Mesenchymal stem cell (in vitro differentiated cells and primary cell): Measurements from ENCODE around the gene TRAIP.

Experiments
- DNase-seq: peaks from one replicate; pipeline ENCODE4 v3.0.0-alpha.2; 2013
- H2AFZ ChIP-seq: one replicate; pipeline ENCODE4 v1.6.1; 2013; ENCODE audit warnings: low read depth, mild to moderate bottlenecking, control low read depth, inconsistent platforms, low read length, moderate library complexity
- H2AK5ac ChIP-seq: 2 replicates; pipeline ENCODE4 v1.6.1; 2013; ENCODE audit warnings: low read length, moderate library complexity, mild to moderate bottlenecking, inconsistent platforms; ENCODE audit not compliant: severe bottlenecking
- H2BK120ac ChIP-seq: one replicate; pipeline ENCODE4 v1.6.1; 2013; ENCODE audit warnings: low read depth, mild to moderate bottlenecking, inconsistent platforms, low read length, moderate library complexity
- H2BK12ac ChIP-seq, 2 experiments: one replicate each; pipeline ENCODE4 v1.6.1; 2013; ENCODE audit warnings: inconsistent platforms in 2 of 2, low read length in 2 of 2, mild to moderate bottlenecking in 2 of 2, moderate library complexity in 2 of 2, control low read depth in 1 of 2
- H2BK15ac ChIP-seq: one replicate; pipeline ENCODE4 v1.6.1; 2013; ENCODE audit warnings: mild to moderate bottlenecking, low read depth, inconsistent platforms; ENCODE audit not compliant: poor library complexity, severe bottlenecking
- H2BK5ac ChIP-seq: 2 replicates; pipeline ENCODE4 v1.6.1; 2013; ENCODE audit warnings: low read depth, mild to moderate bottlenecking, low read length, control low read depth, inconsistent platforms; ENCODE audit not compliant: poor library complexity, severe bottlenecking
- H3K14ac ChIP-seq, 2 experiments: one replicate each; pipeline ENCODE4 v1.6.1; 2013; ENCODE audit warnings: inconsistent platforms in 2 of 2, low read length in 2 of 2, control low read depth in 1 of 2, mild to moderate bottlenecking in 1 of 2, moderate library complexity in 1 of 2
- H3K18ac ChIP-seq, 2 experiments: one replicate each; pipeline ENCODE4 v1.6.1; 2013; ENCODE audit warnings: inconsistent platforms in 2 of 2, low read length in 2 of 2, control low read depth in 1 of 2, low read depth in 1 of 2, mild to moderate bottlenecking in 1 of 2
- H3K23ac ChIP-seq, 2 experiments: one replicate each; pipeline ENCODE4 v1.6.1; 2013; ENCODE audit warnings: inconsistent platforms in 2 of 2, low read length in 2 of 2, mild to moderate bottlenecking in 2 of 2, moderate library complexity in 2 of 2, control low read depth in 1 of 2
- H3K27ac ChIP-seq: 2 replicates; pipeline ENCODE4 v1.5.1; 2013; ENCODE audit warnings: mild to moderate bottlenecking, moderate library complexity, low read length, control low read depth, inconsistent platforms; ENCODE audit not compliant: poor library complexity, severe bottlenecking
- H3K27me3 ChIP-seq, 2 experiments: 2 replicates each; pipeline versions ENCODE4 v1.6.1 to v1.7.0; 2013; ENCODE audit warnings: low read length in 2 of 2, mild to moderate bottlenecking in 2 of 2, moderate library complexity in 2 of 2, control low read depth in 1 of 2, inconsistent platforms in 1 of 2; ENCODE audit not compliant: control insufficient read depth in 1 of 2, insufficient read depth in 1 of 2
- H3K36me3 ChIP-seq, 2 experiments: 2 replicates each; pipeline versions ENCODE4 v1.6.1 to v1.7.0; 2013; ENCODE audit warnings: low read length in 2 of 2, control low read depth in 1 of 2, inconsistent platforms in 1 of 2, low read depth in 1 of 2, mild to moderate bottlenecking in 1 of 2; ENCODE audit not compliant: insufficient read depth in 2 of 2, control insufficient read depth in 1 of 2
- H3K4ac ChIP-seq, 2 experiments: one replicate each; pipeline ENCODE4 v1.6.1; 2013; ENCODE audit warnings: inconsistent platforms in 2 of 2, low read length in 2 of 2, mild to moderate bottlenecking in 2 of 2, moderate library complexity in 2 of 2, control low read depth in 1 of 2, low read depth in 1 of 2
- H3K4me1 ChIP-seq: 2 replicates; pipeline ENCODE4 v1.6.1; 2013; ENCODE audit warnings: low read depth, low read length, control low read depth; ENCODE audit not compliant: control insufficient read depth, insufficient read depth
- H3K4me2 ChIP-seq: 2 replicates; pipeline ENCODE4 v1.6.1; 2013; ENCODE audit warnings: low read length, mild to moderate bottlenecking, inconsistent platforms; ENCODE audit not compliant: poor library complexity, severe bottlenecking
- H3K4me3 ChIP-seq, 2 experiments: 2 replicates each; pipeline versions ENCODE4 v1.5.1 to v1.7.0; 2013; ENCODE audit warnings: low read length in 2 of 2, mild to moderate bottlenecking in 2 of 2, control low read depth in 1 of 2, low read depth in 1 of 2; ENCODE audit not compliant: insufficient read depth in 1 of 2
- H3K79me1 ChIP-seq: replicated peaks from 2 replicates; pipeline ENCODE4 v1.6.1; 2013; ENCODE audit warnings: mild to moderate bottlenecking, control low read depth, low read length, inconsistent platforms; ENCODE audit not compliant: poor library complexity, severe bottlenecking
- H3K9ac ChIP-seq: 2 replicates; pipeline ENCODE4 v1.7.0; 2013; ENCODE audit warnings: mild to moderate bottlenecking, low read length, moderate library complexity
- H3K9me3 ChIP-seq: 2 replicates; pipeline ENCODE4 v1.7.0; 2013; ENCODE audit warnings: mild to moderate bottlenecking, low read length; ENCODE audit not compliant: control insufficient read depth
- H4K8ac ChIP-seq: one replicate; pipeline ENCODE4 v1.6.1; 2013; ENCODE audit warnings: inconsistent platforms, mild to moderate bottlenecking, low read length, moderate library complexity
- H4K91ac ChIP-seq: one replicate; pipeline ENCODE4 v1.6.1; 2013; ENCODE audit warnings: mild to moderate bottlenecking, low read length, inconsistent platforms
- WGBS: methylation state at CpG from one replicate; pipeline ENCODE4 v1.1.7; 2013; ENCODE audit warnings: mixed read lengths; 5-methylcytosine and 5-hydroxymethylcytosine counted together

The TRAIP gene

GRCh38 chr3:49889296-49889695, 32.9 kb upstream of the TRAIP start:
- Histone ChIP-seq H3K27me3 (peaks cover 0 to 8% of the 10 kb centered on the region in 2 experiments), H2AK5ac (no peak overlapping the region), H3K18ac (no peak overlapping the region), H3K27ac (no peak overlapping the region), H4K8ac (no peak overlapping the region), H3K4me3 (no peak overlapping the region), H4K91ac (no peak overlapping the region), H2BK12ac (no peak overlapping the region), H3K4ac (no peak overlapping the region), H2BK120ac (no peak overlapping the region), H3K9ac (no peak overlapping the region), H3K14ac (no peak overlapping the region), H3K4me2 (no peak overlapping the region), H2BK5ac (no peak overlapping the region), H2AFZ (no peak overlapping the region), H3K23ac (no peak overlapping the region), H3K4me1 (no peaks in the 10 kb centered on the region), H3K9me3 (no peaks in the 10 kb centered on the region), H3K79me1 (no peaks in the 10 kb centered on the region), H2BK15ac (no peak overlapping the region), H3K36me3 (no peaks in the 10 kb centered on the region)
- DNase-seq, result no peak
- WGBS, result 83% methylated on average over 10 of the region's 10 CpGs

GRCh38 chr3:49886922-49887265, 30.5 kb upstream of the TRAIP start:
- H3K4ac ChIP-seq, result no peak overlapping the region
- H3K9me3 ChIP-seq, result no peaks in the 10 kb centered on the region
- H3K14ac ChIP-seq, result no peak overlapping the region
- H3K23ac ChIP-seq, result no peak overlapping the region
- H3K4me1 ChIP-seq, result no peaks in the 10 kb centered on the region
- H4K91ac ChIP-seq, result no peak overlapping the region
- no peak overlapping the region for H2BK5ac ChIP-seq
- no peak overlapping the region for H3K4me2 ChIP-seq
- no peak overlapping the region for H2BK120ac ChIP-seq
- H2AFZ ChIP-seq, result no peak overlapping the region
- no peak overlapping the region for H4K8ac ChIP-seq
- H3K27me3 ChIP-seq, result peaks cover 11 to 18% of the 10 kb centered on the region in 2 experiments
- no peak overlapping the region for H2BK15ac ChIP-seq
- no peaks in the 10 kb centered on the region for H3K79me1 ChIP-seq
- H2BK12ac ChIP-seq, result no peak overlapping the region
- no peaks in the 10 kb centered on the region for H3K36me3 ChIP-seq
- no peak overlapping the region for H3K4me3 ChIP-seq
- H2AK5ac ChIP-seq, result no peak overlapping the region
- no peak overlapping the region for H3K9ac ChIP-seq
- no peak for DNase-seq
- no peak overlapping the region for H3K27ac ChIP-seq
- no peak overlapping the region for H3K18ac ChIP-seq

- H3K23ac ChIP-seq, result no peak overlapping the region
- H3K4me2 ChIP-seq, result no peak overlapping the region
- H3K27ac ChIP-seq, result no peak overlapping the region
- H3K9me3 ChIP-seq, result no peaks in the 10 kb centered on the region
- H3K27me3 ChIP-seq, result peaks cover 28 to 29% of the 10 kb centered on the region in 2 experiments
- H3K4me3 ChIP-seq, result no peak overlapping the region
- no peak overlapping the region for H3K14ac ChIP-seq
- whole genome bisulfite sequencing, result 84% methylated on average over 3 of the region's 4 CpGs
- no peaks in the 10 kb centered on the region for H3K36me3 ChIP-seq
- H3K18ac ChIP-seq, result no peak overlapping the region
- H2AFZ ChIP-seq, result no peak overlapping the region
- no peak overlapping the region for H3K9ac ChIP-seq
- no peak overlapping the region for H2AK5ac ChIP-seq
- DNase-seq, result no peak
- H4K91ac ChIP-seq, result no peak overlapping the region
- no peaks in the 10 kb centered on the region for H3K79me1 ChIP-seq
- no peak overlapping the region for H2BK5ac ChIP-seq
- no peak overlapping the region for H3K4ac ChIP-seq
- no peak overlapping the region for H2BK12ac ChIP-seq
- H4K8ac ChIP-seq, result no peak overlapping the region
- no peak overlapping the region for H2BK120ac ChIP-seq
- H3K4me1 ChIP-seq, result no peaks in the 10 kb centered on the region
- H2BK15ac ChIP-seq, result no peak overlapping the region
Measured at GRCh38 chr3:49883998-49884397, 27.6 kb upstream of the TRAIP start.

- Histone ChIP-seq H2BK12ac (no peak overlapping the region), H2AK5ac (no peak overlapping the region), H3K79me1 (no peaks in the 10 kb centered on the region), H3K14ac (no peak overlapping the region), H3K18ac (no peak overlapping the region), H3K9me3 (no peaks in the 10 kb centered on the region), H3K4me1 (no peaks in the 10 kb centered on the region), H2BK15ac (no peak overlapping the region), H2BK5ac (no peak overlapping the region), H3K23ac (peak overlapping the region in 1 of 2 experiments; percentile 51), H3K27me3 (peaks cover 29 to 34% of the 10 kb centered on the region in 2 experiments), H4K91ac (no peak overlapping the region), H4K8ac (no peak overlapping the region), H3K4me2 (no peak overlapping the region), H2AFZ (no peak overlapping the region), H3K4me3 (no peak overlapping the region), H3K9ac (no peak overlapping the region), H3K4ac (no peak overlapping the region), H3K27ac (no peak overlapping the region), H3K36me3 (no peaks in the 10 kb centered on the region), H2BK120ac (no peak overlapping the region)
- peak; percentile 42 for DNase-seq
- WGBS, result 56% methylated on average over 6 of the region's 6 CpGs
Measured at GRCh38 chr3:49882166-49882565, 25.8 kb upstream of the TRAIP start.
